K562 (cell line): ENCODE results near the gene PON1. TPM values are rescaled to one million over a fixed set of nuclear protein-coding genes. Genes with fewer than 3 reads are reported as not detected.

Source experiments
- ATAC-seq: fragments of 200-7000 bp; cut with Tn5 transposase; 3 replicates; pipeline ENCODE4 v1.9.1; 2020; ENCODE audit warnings: moderate library complexity
- BruUV-seq: library from RNA; stranded (reverse); fragments of 400-500 nt; replicated peaks from 2 replicates; lab custom pipeline; 2021; lab: Mats Ljungman, UMichigan
- CTCF ChIA-PET: fragments of 300-600 bp; formaldehyde crosslinking; extraction: SDS; loops from one replicate; lab custom pipeline; 2021; ENCODE audit warnings: low intra/inter-chr PET ratio; lab: Yijun Ruan, JAX
- POLR2A ChIA-PET: fragments of 300-600, 350-650 bp; sonication (Branson Sonifier 250); formaldehyde crosslinking; extraction: SDS; loops from one replicate; lab custom pipeline; 2021; ENCODE audit warnings: antibody characterized with exemption, inconsistent platforms; lab: Yijun Ruan, JAX
- DNase-seq, 4 experiments: peaks; one replicate each; pipeline versions ENCODE4 v3.0.0 to v3.0.0-alpha.2; 2011 to 2018; ENCODE audit warnings: low spot score in 3 of 4, mixed read lengths in 3 of 4; ENCODE audit errors: extremely low read depth in 1 of 4
- FAIRE-seq: peaks from 2 replicates; lab custom pipeline; 2011; peaks lifted over from hg19 to GRCh38; lab: Jason Lieb, UNC
- H2AFZ ChIP-seq: 2 replicates; pipeline ENCODE4 v1.6.0; 2011; ENCODE audit warnings: low read depth, low read length, control low read depth, inconsistent platforms
- H3K27ac ChIP-seq: fragments of 200-600 bp; 3 replicates; pipeline ENCODE4 v1.8.0; 2011; ENCODE audit warnings: low read depth, mild to moderate bottlenecking, control low read depth, inconsistent platforms, low read length, moderate library complexity, mixed read lengths; ENCODE audit errors: extremely low read depth
- H3K27me3 ChIP-seq, 2 experiments: fragments of 300-600 bp in 1 of 2; 2 replicates in 1 of 2; 3 replicates in 1 of 2; pipeline versions ENCODE4 v1.6.0 to v1.8.0; 2011; ENCODE audit warnings: inconsistent platforms in 2 of 2, low read length in 2 of 2, mild to moderate bottlenecking in 1 of 2, mixed read lengths in 1 of 2, moderate library complexity in 1 of 2; ENCODE audit not compliant: control insufficient read depth in 2 of 2, insufficient read depth in 2 of 2
- H3K36me3 ChIP-seq: fragments of 300-600 bp; 3 replicates; pipeline ENCODE4 v1.8.0; 2011; ENCODE audit warnings: mild to moderate bottlenecking, low read length, inconsistent platforms; ENCODE audit not compliant: control insufficient read depth, insufficient read depth
- H3K4me1 ChIP-seq, 2 experiments: fragments of 200-600 bp in 1 of 2; replicated peaks in 1 of 2; 2 replicates in 1 of 2; 3 replicates in 1 of 2; pipeline versions ENCODE4 v1.5.1 to v1.8.0; 2011; ENCODE audit warnings: inconsistent platforms in 2 of 2, low read length in 2 of 2, mild to moderate bottlenecking in 1 of 2, mixed read lengths in 1 of 2, moderate library complexity in 1 of 2; ENCODE audit not compliant: control insufficient read depth in 2 of 2, insufficient read depth in 2 of 2
- H3K4me2 ChIP-seq: 2 replicates; pipeline ENCODE4 v1.6.1; 2011; ENCODE audit warnings: low read length, control low read depth, inconsistent platforms, mixed read lengths; ENCODE audit not compliant: insufficient read depth
- H3K4me3 ChIP-seq: fragments of 200-600 bp; sonication (generic), shearing (Covaris generic); 2 replicates; pipeline ENCODE4 v1.5.1; 2016; ENCODE audit warnings: control low read depth, inconsistent platforms
- H3K79me2 ChIP-seq: fragments of 200-600 bp; 3 replicates; pipeline ENCODE4 v1.8.0; 2011; ENCODE audit warnings: low read length, inconsistent platforms; ENCODE audit not compliant: control insufficient read depth, insufficient read depth
- H3K9ac ChIP-seq, 2 experiments: 2 replicates each; pipeline versions ENCODE4 v1.6.0 to v1.6.1; 2011; ENCODE audit warnings: low read depth in 2 of 2, low read length in 2 of 2, control low read depth in 1 of 2, inconsistent platforms in 1 of 2, mild to moderate bottlenecking in 1 of 2, mixed read lengths in 1 of 2; ENCODE audit not compliant: insufficient read depth in 1 of 2
- H3K9me1 ChIP-seq: one replicate; pipeline ENCODE4 v1.6.0; 2011; ENCODE audit warnings: inconsistent platforms, mild to moderate bottlenecking, low read length, moderate library complexity; ENCODE audit not compliant: control insufficient read depth, insufficient read depth
- H3K9me3 ChIP-seq: replicated peaks from 2 replicates; pipeline ENCODE4 v1.5.1; 2011; ENCODE audit warnings: low read depth, low read length, inconsistent platforms; ENCODE audit not compliant: control insufficient read depth, insufficient read depth
- H4K20me1 ChIP-seq: replicated peaks from 2 replicates; pipeline ENCODE4 v1.6.1; 2011; ENCODE audit warnings: low read length, inconsistent platforms, mixed read lengths; ENCODE audit not compliant: control insufficient read depth, insufficient read depth
- ARID4B ChIP-seq: sonication (generic); formaldehyde crosslinking; IDR thresholded peaks from 2 replicates; pipeline ENCODE4 v1.8.0; 2022; ENCODE audit warnings: mild to moderate bottlenecking, missing genetic modification reagents
- EGR1 ChIP-seq: fragments of 450-650 bp; conservative IDR thresholded peaks from 2 replicates; pipeline ENCODE4 v1.6.1; 2017; ENCODE audit warnings: mild to moderate bottlenecking
- IFI16 ChIP-seq: fragments of 250-450 bp; sonication (Bioruptor Pico); IDR thresholded peaks from 2 replicates; pipeline ENCODE4 v2.1.2; 2022; ENCODE audit warnings: mild to moderate bottlenecking, inconsistent platforms
- PHB ChIP-seq: fragments of 250-450 bp; sonication (Bioruptor Pico); IDR thresholded peaks from 2 replicates; pipeline ENCODE4 v1.5.0; 2021
- POLR2B ChIP-seq: fragments of 450-650 bp; IDR thresholded peaks from 2 replicates; pipeline ENCODE4 v1.6.1; 2018; ENCODE audit warnings: low read depth; ENCODE audit not compliant: partially characterized antibody
- RHOXF2B ChIP-seq: fragments of 250-450 bp; sonication (Bioruptor Pico); conservative IDR thresholded peaks from 2 replicates; pipeline ENCODE4 v1.5.1; 2021
- ZBTB43 ChIP-seq: sonication (generic); formaldehyde crosslinking; IDR thresholded peaks from 2 replicates; pipeline ENCODE4 v1.8.0; 2023; ENCODE audit warnings: mild to moderate bottlenecking, missing genetic modification reagents
- ZNF274 ChIP-seq: IDR thresholded peaks from 2 replicates; pipeline ENCODE4 v1.6.1; 2011; ENCODE audit warnings: low read depth, mild to moderate bottlenecking, low read length, moderate library complexity, borderline replicate concordance
- ZNF280B ChIP-seq: fragments of 250-450 bp; sonication (Bioruptor Pico); IDR thresholded peaks from 2 replicates; pipeline ENCODE4 v1.5.1; 2021; ENCODE audit warnings: mild to moderate bottlenecking
- ZNF408 ChIP-seq: fragments of 250-450 bp; sonication (Bioruptor Pico); IDR thresholded peaks from 2 replicates; pipeline ENCODE4 v1.4.0; 2020; ENCODE audit warnings: low read depth, mild to moderate bottlenecking, moderate library complexity
- WGBS: fragments of 100-300 bp; shearing (Covaris generic); methylation state at CpG from one replicate; pipeline ENCODE4 v1.1.6; 2016; ENCODE audit warnings: low coverage, mixed read lengths; ENCODE audit not compliant: insufficient coverage; ENCODE audit errors: missing lambda C conversion rate; 5-methylcytosine and 5-hydroxymethylcytosine counted together
- in situ Hi-C: fragments of 300-500 bp; cut with MboI; formaldehyde crosslinking; loops from 4 replicates; pipeline ENCODE4 v1.15.0; 2018; ENCODE audit warnings: inconsistent platforms, mixed read lengths
- intact Hi-C: fragments of 100-400 bp; cut with micrococcal nuclease; formaldehyde crosslinking; loops from 2 replicates; pipeline ENCODE4 v1.14.2; 2022
- polyA plus RNA-seq, 8 experiments: library from polyadenylated mRNA; depleted of rRNA in 4 of 8; stranded (reverse) in 5 of 8; unstranded in 3 of 8; fragments of >200 nt; fragmentation: Nextera tagmentation in 2 of 8; fragmentation: Illumina TruSeq in 1 of 8; extraction: Ambion mirVana in 2 of 8; extraction: Trizol in 1 of 8; gene quantifications; 2 replicates each; pipeline versions ENCODE4 v1.2.1 to v1.2.3, GENCODE V29; 2011 to 2014; ENCODE audit warnings: inconsistent platforms in 1 of 8, missing spikeins in 1 of 8
- total RNA-seq, 7 experiments: library from RNA; depleted of rRNA in 6 of 7; stranded (reverse); fragments of >200 nt in 6 of 7; fragmentation: Illumina TruSeq in 2 of 7; extraction: Trizol in 2 of 7; gene quantifications; 2 replicates each; pipeline versions ENCODE4 v1.2.1 to v1.2.3, GENCODE V29; 2011 to 2021; ENCODE audit warnings: low replicate concordance in 1 of 7

Gene PON1
- total and polyA plus RNA-seq, 9 of the 15 experiments (the other 6 are each of a cell fraction or from before 2014, with no cell fraction given): not detected

- POLR2A ChIA-PET: no interaction called here
- BruUV-seq: no TSS peak
- CTCF ChIA-PET: no interaction called here
These were observed 27.9 kb downstream of the PON1 start for GRCh38 chr7:95296456-95296855.

More at GRCh38 chr7:95296456-95296855, 27.9 kb downstream of the PON1 start:
- no peaks in the 10 kb centered on the region for H3K9me1 ChIP-seq
- H4K20me1 ChIP-seq: no peaks in the 10 kb centered on the region
- no peak for FAIRE-seq
- no peak overlapping the region for H3K9ac ChIP-seq
- no peak for TF ChIP-seq POLR2B
- no peak for TF ChIP-seq ZNF408 (CRISPR knock-in tag)
- no peak for TF ChIP-seq ZNF274
- no peak for TF ChIP-seq ZNF280B (CRISPR knock-in tag)
- TF ChIP-seq ARID4B (CRISPR knock-in tag): no peak
- no peak for TF ChIP-seq RHOXF2B (CRISPR knock-in tag)
- TF ChIP-seq PHB: no peak
- TF ChIP-seq IFI16 (CRISPR knock-in tag): no peak
- no peak for TF ChIP-seq EGR1
- no peak for TF ChIP-seq ZBTB43 (CRISPR knock-in tag)
- TF ChIP-seq, all 486 proteins: peak for 0
- in situ Hi-C loops (no loop called here), intact Hi-C loops (no loop called here)
- no peak overlapping the region for H2AFZ ChIP-seq
- DNase-seq: no peak
- 1% methylated on average over 6 of the region's 6 CpGs for WGBS
- ATAC-seq: no peak
- H3K27ac ChIP-seq: no peak overlapping the region
- H3K9me3 ChIP-seq: no peaks in the 10 kb centered on the region
- H3K27me3 ChIP-seq: 0 out of 5 replicates have a peak, but pooled peaks cover 0 to 2% of the 10 kb centered on the region in 2 experiments
- H3K4me1 ChIP-seq: no peaks in the 10 kb centered on the region
- no peak overlapping the region for H3K4me2 ChIP-seq
- no peaks in the 10 kb centered on the region for H3K79me2 ChIP-seq
- H3K4me3 ChIP-seq: no peak overlapping the region
- no peaks in the 10 kb centered on the region for H3K36me3 ChIP-seq
